NCI-H460 (cell line): Measurements from ENCODE around the gene DYTN. TPM values are rescaled to one million over a fixed set of nuclear protein-coding genes. Genes with fewer than 3 reads are reported as not detected.

ENCODE experiments used
- DNase-seq: peaks from one replicate; pipeline ENCODE4 v3.0.0-alpha.2; 2016; ENCODE audit warnings: low read depth; ENCODE audit errors: extremely low read depth
- small RNA-seq, 2 experiments: library from RNA; depleted of rRNA; stranded (forward); fragments of <200 nt; gene quantifications; one replicate each; pipeline ENCODE3, GENCODE V24; 2014
- total RNA-seq: library from RNA; depleted of rRNA; stranded (reverse); fragments of >200 nt; shearing (Covaris generic); gene quantifications from 2 replicates; pipeline ENCODE4 v1.2.3, GENCODE V29; 2014; rRNA removed

DYTN gene
- total RNA-seq, 1 experiment from 2014 or later: not detected

DNA sequence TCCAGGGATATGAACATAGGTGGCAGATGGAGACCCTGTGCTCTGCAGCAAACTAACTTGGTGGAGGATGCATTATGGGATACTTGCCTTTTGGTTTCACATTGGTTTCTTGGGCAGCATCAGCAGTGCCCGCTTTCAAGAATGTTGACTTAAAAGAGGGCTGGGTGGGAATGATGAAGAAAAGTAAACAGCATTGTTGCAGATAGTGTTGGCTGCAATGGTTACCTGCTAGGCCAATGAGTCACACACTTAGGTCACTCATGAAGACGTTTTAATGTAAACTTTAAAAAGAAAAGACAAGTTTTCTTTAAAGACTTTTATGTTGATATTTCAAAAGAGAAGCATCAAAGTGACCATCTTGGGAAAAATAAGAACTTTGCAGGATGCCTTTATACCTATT is 102.0 kb downstream of the DYTN start:
- no peak for DNase-seq

DNA sequence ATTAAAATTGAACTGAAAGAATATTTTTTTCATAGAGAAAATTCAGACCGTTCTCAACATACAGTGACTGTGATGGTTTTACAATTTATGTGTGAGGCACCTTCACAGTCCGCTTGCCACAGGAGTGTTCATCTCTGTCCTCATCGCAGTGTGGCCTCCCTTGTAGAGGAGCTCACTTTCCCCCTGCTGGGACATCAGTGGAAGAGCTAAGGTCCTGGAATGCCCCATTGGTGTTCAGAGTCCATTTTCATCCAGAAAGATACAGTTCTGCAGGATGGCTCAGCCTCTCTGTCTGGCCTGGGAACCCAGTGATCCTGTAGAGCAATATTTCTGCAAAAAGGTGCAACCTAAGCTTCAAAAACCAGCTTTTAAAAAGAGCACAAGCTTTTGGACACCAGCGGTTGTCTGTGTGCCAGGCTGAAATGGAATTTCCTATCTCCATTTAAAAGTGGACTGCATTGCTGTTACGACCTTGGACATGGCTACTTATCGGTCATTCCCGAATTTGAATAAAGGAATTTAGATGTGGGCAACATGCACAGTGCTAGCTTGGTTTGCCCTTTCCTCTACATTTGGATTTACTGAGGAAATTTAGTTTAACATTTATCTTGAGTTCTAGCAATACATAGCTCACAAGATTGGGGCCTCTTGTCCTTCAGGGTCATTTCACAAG is 102.6 kb downstream of the DYTN start:
- DNase-seq: no peak

DNA sequence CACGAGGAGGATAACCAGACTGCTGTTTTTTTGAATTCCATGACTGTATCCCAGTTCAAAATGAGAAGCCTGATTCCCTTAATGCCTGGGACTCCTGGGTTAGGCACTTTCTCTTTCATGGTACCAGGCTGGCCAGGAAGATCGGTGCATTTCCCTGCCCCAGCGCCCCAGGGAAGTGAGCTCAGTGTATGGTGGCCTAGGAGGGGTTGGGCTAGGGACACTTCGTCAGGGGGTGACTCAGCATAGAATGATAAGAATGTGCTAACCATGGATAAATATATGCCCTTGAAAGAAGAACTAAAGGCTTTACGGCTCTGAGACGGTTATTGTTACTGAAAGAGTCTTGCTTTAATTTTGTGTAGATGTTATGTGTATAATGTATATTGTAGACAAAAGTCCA is 103.4 kb downstream of the DYTN start:
- peak; percentile 72 for DNase-seq

DNA sequence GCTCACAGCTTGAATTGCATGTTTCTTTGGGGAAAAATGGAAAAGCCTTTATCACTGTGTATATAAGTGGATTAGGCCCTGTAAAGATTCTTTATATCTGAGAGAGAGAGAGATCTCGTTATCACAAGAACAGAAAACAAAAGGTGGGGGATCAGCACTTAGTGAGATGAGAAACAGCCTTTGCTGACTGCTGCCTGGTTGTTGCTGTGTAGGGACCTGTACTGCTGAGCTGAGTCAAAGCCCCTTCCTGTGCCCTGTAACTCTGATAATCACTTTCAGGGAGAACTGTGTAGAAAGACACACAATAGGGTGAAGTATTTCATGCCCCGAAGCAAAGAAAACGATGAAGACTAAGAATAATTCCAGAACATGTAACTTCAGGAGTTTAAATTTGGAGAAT is 106.5 kb downstream of the DYTN start:
- DNase-seq: no peak

DNA sequence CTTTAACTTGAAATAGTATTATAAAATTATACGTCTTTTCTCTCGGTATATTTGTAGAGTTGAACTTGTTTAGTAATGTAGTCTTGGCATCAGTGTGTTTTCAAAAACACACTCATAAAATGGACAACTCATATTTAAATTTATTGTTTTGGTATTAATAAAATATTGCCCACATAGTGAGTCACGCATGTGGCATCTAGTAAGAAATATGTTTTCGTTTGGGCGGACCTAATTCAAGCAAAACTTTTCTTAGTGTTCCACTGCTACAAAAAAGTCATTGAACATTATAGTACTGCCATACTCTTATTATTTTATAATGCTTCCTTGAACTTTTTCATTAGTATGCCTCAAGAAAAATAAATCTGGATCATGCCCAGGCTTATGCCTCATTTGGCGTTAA is 107.0 kb downstream of the DYTN start:
- no peak for DNase-seq

DNA sequence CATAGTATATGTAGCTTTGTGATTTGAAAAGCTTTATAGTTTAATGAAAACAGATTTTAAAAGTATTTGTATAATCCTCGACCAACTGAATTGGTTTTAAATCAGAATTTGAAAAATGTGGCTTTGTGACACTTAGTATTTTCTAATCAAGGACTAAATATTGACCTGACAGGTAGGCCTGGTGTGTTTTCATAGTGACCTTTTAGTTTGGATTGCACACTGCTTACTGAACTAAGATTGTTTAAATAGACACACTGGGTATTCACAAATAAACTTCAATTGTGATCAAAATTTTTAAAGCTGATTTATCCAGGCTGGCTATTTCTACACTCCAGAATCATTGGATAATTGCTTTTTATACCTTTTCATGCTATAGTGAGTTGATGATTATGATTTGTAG is 107.7 kb downstream of the DYTN start:
- DNase-seq: no peak

DNA sequence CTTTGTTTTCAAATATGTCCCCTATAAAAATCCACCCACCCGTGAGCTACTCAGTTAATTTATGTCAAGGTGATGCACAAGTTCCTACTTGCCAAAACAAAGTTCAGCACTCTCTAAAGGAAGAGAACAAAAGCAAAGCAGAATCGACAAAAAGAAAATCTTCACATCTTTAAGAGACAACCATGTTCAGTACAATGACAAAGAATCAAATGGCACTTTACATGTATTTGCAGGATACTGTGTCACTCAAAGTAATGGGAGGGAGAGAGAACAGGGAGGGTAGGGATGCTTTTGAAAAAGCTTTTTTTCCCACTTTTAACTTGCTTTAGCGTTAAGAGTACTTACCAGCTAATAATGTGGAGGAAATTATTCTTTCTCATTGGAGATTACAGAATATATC is 115.0 kb downstream of the DYTN start:
- DNase-seq: no peak

Small RNA genes within 50 kb of the gene (small RNA-seq; reads per million reads assigned to genes)
- gene RF00019: 0 reads per million in 2 experiments

Other genes starting within 250 kb of the DYTN start
- not detected in 2 replicates for gene FAM237A, start 75.9 kb downstream of the DYTN start, total RNA-seq
- gene MDH1B, start 46.9 kb upstream of the DYTN start, total RNA-seq: 0.35 and 0.64 TPM in 2 replicates
- gene FASTKD2, start 47.2 kb upstream of the DYTN start, total RNA-seq: 52.0 and 55.6 TPM in 2 replicates
- not detected in 2 replicates for gene CPO, start 221.1 kb upstream of the DYTN start, total RNA-seq